ENCODE data around the gene ANKRD36.
"Not testable (repeated sequence)": the region's sequence is repeated elsewhere in the genome, so short reads cannot be mapped to it uniquely, and the experiment has no call there.

ANKRD36 gene

GRCh38 chr2:97210325-97210724, 97.4 kb downstream of the ANKRD36 start:
- no peak for FAIRE-seq
- no peak for DNase-seq (ENCODE audit: insufficient read length, low spot score)
- TF ChIP-seq CTCF (IDR thresholded peaks at IDR 0.05; ENCODE audit: insufficient read depth, missing control alignments) = no peak

GRCh38 chr2:97215025-97215424, 102.1 kb downstream of the ANKRD36 start:
- DNase-seq (ENCODE audit: insufficient read length, low spot score); FAIRE-seq: not testable (repeated sequence)

GRCh38 chr2:97230848-97231585, 118.1 kb downstream of the ANKRD36 start:
- FAIRE-seq; DNase-seq (ENCODE audit: insufficient read length, low spot score): not testable (repeated sequence)

GRCh38 chr2:97232981-97233380, 120.0 kb downstream of the ANKRD36 start:
- FAIRE-seq; DNase-seq (ENCODE audit: insufficient read length, low spot score): not testable (repeated sequence)

GRCh38 chr2:97233660-97234295, 120.8 kb downstream of the ANKRD36 start:
- FAIRE-seq; DNase-seq (ENCODE audit: insufficient read length, low spot score): not testable (repeated sequence)

- not testable (repeated sequence) for DNase-seq (ENCODE audit: insufficient read length, low spot score); FAIRE-seq
Observed at GRCh38 chr2:97261192-97261591, 148.2 kb downstream of the ANKRD36 start.

- DNase-seq (ENCODE audit: insufficient read length, low spot score); FAIRE-seq: not testable (repeated sequence)
Observed at GRCh38 chr2:97266449-97266848, 153.5 kb downstream of the ANKRD36 start.

GRCh38 chr2:97267411-97268074, 154.6 kb downstream of the ANKRD36 start:
- no peak for FAIRE-seq
- DNase-seq (ENCODE audit: insufficient read length, low spot score) = no peak
- no peak for TF ChIP-seq CTCF (IDR thresholded peaks at IDR 0.05; ENCODE audit: insufficient read depth, missing control alignments)

GRCh38 chr2:97268075-97268591, 155.2 kb downstream of the ANKRD36 start:
- not testable (repeated sequence) for FAIRE-seq; DNase-seq (ENCODE audit: insufficient read length, low spot score)

GRCh38 chr2:97276232-97276798, 163.4 kb downstream of the ANKRD36 start:
- FAIRE-seq; DNase-seq (ENCODE audit: insufficient read length, low spot score): not testable (repeated sequence)

GRCh38 chr2:97285187-97285586, 172.2 kb downstream of the ANKRD36 start:
- not testable (repeated sequence) for FAIRE-seq; DNase-seq (ENCODE audit: insufficient read length, low spot score)

GRCh38 chr2:97293687-97294086, 180.7 kb downstream of the ANKRD36 start:
- DNase-seq (ENCODE audit: insufficient read length, low spot score); FAIRE-seq: not testable (repeated sequence)
